GM21390 (cell line): ENCODE measurements around the gene VAC14.

Experiments used
- ATAC-seq: cut with Tn5 transposase; IDR thresholded peaks from one replicate; pipeline ENCODE4 v1.9.1; 2021; ENCODE audit not compliant: unreplicated experiment

The VAC14 gene

DNA sequence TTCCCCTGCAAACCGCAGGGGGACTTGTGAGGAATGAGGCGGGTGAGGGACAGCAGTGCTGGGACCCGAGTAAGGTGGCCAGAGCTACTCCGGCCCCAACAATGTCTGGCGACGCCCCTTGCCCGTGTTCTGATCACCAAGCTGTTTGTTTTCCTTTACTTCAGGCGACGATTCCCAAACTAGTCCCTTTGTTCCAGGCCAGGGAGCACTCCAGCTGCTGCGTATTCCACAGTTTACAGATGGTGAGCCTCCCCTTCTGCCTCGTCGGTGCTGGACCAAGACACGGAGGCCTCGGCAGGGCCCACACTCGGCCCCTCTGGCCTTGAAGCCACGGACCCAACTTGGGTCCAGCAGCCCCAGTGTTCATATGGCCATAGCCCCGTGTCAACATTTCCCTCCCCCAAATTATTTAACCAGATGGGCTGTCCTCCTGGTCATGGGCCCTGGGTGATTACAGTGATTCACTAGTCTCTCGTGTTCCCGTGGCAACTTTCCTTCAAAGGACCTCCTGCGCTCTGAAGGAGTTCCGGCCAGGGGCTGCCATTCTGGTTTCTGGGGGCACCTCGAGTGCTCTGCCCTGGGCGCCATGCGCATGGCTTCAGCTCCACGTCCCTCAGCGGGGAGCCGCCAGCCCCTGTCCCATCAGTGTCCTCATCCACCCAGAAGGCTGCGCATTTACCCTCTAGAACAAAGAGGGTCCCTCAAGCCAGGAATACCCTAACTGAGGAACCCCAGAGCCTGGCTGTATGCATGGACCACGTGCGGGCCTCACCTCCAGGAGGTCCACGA is 90.3 kb downstream of the VAC14 start:
- no peak for ATAC-seq

- no peak for ATAC-seq
These were observed 91.0 kb downstream of the VAC14 start for GRCh38 chr16:70709942-70710341.

DNA sequence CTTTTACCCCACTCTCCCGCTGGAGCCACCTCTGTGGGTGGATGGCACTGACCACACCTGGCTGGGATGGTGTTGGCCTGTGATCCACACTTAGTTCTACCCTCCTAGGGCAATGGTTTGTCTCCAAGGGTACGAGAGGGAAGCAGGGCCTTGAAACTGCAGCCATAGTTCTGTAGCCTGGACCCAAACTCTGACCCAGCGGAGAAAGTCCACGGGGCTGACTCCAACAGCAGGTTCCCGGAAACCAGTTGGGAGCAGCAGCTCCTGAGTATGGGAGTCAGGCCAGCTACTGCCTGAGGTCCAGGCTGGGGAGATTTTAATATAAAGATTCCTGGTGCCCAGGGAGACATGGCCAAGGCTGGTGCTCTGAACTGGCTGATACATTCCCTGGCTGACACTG is 91.5 kb downstream of the VAC14 start:
- ATAC-seq, result no peak

DNA sequence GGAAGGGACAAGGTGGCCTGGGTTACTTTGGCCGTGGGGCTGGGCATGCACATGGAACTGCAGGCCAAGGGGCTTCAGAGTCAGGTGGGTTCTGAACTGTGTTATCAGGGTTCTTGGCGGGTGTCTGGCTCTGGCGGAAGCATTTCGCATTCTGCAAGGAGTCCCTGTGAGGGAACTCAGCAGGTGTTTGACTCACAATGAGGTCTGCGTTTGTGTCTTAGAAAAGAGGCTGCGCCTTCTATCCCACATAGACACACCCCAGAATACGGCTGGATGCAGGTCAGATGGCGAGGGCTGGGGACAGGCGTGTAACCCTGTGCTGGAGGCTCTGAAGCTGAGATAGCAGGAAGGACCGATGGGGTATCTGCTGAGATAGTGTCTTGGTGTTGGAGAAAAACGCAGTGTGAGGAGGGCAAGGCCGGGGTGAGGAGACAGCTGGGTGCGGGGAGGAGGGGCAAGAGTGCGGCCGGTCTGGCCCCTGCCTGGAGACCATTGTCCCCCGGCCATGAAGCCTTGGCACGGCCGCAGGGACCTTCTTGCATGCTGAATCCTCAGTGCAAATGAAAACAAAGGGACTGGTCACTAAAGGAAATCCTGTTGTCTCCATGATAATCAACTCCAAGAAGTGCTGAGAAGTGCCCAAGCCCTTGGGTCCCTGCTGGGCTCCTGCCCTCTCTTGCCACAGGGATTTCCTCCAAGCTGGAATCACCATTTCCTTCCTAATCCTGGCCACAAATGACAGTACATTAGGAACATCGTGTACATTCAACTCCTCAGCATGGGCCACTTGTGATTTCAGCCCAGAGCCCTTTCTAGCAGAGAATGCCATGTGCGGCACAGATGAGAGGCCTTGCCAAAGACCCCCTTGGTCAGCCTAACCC is 92.4 kb downstream of the VAC14 start:
- ATAC-seq, result no peak

- ATAC-seq, result no peak
These were observed 94.0 kb downstream of the VAC14 start for GRCh38 chr16:70706948-70707465.

GRCh38 chr16:70705056-70705455 is 95.9 kb downstream of the VAC14 start:
- no peak for ATAC-seq

- ATAC-seq, result no peak
These were observed 96.4 kb downstream of the VAC14 start for GRCh38 chr16:70704586-70704985.

DNA sequence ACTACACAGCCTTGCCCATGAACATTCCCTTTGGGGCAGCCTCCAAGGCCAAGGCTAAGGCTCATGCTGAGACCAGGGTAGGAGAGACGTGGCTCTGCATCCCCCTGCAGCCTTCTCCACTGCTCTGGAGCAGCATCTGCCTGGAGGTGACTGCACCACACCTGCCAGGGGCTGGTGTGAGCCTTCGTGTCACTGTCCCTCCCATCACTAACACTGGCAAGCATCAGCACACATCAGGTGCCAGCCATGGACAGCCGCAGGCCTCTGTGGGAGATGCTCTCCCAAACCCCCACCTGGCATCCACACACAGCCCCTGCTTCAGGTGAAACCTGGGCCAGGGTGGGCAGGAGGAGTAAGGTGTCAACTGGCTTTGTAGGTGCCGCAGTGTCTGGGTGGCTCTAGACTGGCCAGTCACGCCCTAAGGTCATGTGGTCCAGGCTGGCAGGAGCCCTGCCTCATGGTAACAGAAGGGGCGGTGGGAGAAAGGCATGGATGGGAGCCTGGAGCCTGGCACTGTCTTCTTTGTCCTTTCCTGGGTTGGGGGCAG is 97.0 kb downstream of the VAC14 start:
- no peak for ATAC-seq

GRCh38 chr16:70703041-70703834 is 97.7 kb downstream of the VAC14 start:
- no peak for ATAC-seq

- ATAC-seq, result no peak
These were observed 98.3 kb downstream of the VAC14 start for GRCh38 chr16:70702624-70703023.

GRCh38 chr16:70701998-70702397 is 99.0 kb downstream of the VAC14 start:
- ATAC-seq, result no peak

DNA sequence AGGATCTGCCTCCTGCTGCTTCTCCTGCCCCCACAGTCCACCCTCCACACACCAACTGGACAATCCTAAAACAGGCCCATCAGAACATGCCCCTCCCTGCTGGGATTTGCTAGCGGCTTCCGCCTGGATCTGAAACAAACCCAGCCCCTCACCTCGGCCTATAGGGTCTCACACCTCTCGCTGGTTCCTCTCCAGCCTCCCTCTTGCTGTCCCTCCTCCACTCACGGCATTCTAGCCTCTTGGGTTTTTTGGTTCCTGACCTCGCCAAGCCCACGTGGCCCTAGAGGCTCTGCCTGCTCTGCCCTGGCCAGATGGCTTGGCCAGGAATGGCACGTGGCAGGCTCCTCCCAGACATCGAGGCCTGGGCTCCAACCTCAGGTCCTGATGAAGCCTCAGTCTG is 99.4 kb downstream of the VAC14 start:
- no peak for ATAC-seq

DNA sequence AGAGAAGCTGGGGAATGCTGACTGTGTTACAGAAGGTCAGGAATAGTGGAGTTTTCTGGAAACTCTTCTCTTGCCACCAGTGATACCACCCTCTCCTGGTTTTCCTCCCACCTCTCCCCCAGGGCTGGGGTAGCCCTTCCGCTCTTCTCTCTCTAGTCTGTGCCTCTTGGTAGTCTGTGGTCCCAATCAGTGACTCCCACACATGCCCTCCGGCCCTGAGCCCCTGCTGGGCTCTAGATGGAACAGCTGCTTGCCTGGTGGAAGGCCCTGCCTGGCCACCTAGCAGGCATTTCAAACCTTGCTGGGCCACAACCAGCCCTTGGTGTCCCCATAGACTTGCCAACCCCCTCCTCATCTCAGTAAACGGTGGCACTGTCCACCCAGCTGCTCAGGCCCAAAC is 99.9 kb downstream of the VAC14 start:
- ATAC-seq, result no peak

DNA sequence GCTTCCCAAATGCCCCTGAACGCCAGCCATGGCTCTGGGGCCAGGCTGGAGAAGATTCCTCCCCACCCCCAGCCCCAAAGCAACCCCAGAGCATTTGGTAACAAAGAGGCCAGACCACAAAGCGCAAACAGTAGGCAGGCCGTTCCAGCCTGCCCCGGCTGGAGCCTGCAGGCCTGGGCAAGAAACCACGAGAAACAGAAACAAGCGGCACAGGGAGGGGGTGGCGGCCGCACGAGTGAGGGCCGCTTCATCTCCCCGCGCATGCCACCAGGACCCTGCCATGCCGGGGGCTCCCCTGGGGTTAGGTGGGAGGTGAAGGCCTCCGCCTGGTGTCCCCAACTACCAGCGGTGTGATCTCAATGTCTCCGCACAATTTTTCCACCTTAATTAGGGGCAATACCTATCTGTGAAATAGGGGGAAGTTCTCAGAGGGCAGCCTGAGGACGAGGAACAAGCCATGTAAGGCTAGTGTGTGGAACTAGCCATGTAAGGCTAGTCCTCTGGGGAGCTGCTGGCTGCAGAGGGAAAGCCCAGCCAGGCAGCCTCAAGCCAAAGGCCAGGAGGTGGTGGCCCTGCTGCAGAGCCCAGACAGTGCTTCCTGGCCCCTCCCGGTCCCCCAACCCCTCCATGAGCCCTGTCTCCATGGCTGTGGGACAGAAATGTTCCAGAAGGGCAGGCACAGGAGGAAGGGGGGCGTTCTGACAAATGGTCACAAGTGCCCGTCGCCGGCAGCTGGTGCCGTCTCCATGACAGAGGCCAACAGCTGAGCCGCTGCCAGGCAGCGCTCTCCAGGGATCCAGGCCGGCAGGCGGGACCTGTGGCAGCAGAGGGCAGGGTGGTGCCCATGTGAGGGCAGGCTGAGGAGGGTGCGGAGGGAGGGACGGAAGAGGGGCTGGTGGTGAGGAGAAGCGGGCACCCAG is 100.6 kb downstream of the VAC14 start:
- no peak for ATAC-seq

- ATAC-seq, result no peak
These were observed 101.3 kb downstream of the VAC14 start for GRCh38 chr16:70699696-70700095.

DNA sequence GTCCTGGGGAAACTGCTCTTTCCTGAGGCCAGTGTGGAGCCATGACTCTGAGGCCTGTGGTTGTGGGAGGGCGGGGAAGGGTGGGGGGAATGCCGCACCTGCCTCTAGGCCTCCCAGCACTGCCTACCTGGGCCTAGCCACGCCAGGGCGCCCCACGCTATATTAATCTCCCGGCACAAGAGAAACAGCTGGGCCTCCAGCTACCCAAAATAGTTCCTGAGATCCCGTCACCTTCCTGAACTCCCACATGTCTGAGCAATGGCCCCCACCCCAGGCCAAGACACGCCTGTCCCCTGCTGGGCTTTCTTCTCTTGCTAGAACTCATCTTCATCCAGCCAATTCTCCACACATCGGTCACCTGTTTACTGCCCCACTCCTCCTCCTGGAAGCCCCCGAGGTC is 102.1 kb downstream of the VAC14 start:
- ATAC-seq, result no peak

DNA sequence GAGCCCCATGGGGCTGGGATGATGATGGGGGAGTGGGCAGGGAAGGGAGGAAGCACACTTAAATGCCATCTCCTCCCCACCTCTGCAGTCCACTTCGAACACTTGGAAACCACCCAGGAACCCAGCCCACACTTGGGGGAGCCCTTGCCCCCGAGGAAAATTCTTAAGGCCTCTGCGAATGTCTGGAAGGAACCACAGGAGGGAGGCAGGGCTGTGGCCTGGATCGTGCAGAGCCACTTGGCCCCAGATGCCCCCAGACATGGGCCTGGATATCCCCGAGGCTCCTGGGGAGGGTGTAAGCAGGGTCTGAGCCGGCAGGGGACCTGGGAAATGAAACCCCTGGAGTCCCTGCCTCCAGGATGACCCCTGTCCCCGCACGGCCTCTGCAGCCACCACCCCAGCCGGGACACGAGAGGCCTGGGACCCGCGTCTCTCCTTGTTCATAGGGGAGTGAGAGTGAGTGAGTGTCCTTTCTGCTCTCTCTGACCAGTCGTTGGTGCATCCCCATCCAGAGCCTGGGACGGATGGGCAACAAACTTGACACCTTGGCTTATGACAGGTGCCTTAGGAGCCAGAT is 103.3 kb downstream of the VAC14 start:
- ATAC-seq, result no peak

- no peak for ATAC-seq
These were observed 103.9 kb downstream of the VAC14 start for GRCh38 chr16:70696952-70697593.

- ATAC-seq, result no peak
These were observed 104.6 kb downstream of the VAC14 start for GRCh38 chr16:70696355-70696754.
